GM19328 (cell line): Measurements from ENCODE around the gene DBNDD1.

Experiments used
- ATAC-seq: cut with Tn5 transposase; IDR thresholded peaks from one replicate; pipeline ENCODE4 v1.9.1; 2021; ENCODE audit warnings: mild to moderate bottlenecking, moderate library complexity; ENCODE audit not compliant: unreplicated experiment

The DBNDD1 gene

DNA sequence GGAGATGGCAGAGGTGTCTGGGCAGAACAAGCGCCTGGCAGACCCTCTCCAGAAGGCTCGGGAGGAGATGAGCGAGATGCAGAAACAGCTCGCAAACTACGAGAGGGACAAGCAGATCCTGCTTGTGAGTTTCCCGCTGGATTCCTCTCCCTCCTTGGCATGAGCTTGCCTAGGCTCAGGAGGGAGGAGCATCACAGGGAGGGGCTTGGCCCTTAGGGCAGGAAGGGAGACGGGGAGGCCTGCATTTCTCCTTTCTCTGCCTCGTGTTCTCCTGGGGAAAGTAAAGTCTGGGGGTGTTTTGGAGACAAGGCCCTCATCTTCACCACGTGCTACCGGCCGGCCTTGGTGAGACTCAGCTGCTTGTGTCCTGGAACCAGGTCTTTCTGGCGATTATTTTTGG is 18.0 kb upstream of the DBNDD1 start:
- no peak for ATAC-seq

DNA sequence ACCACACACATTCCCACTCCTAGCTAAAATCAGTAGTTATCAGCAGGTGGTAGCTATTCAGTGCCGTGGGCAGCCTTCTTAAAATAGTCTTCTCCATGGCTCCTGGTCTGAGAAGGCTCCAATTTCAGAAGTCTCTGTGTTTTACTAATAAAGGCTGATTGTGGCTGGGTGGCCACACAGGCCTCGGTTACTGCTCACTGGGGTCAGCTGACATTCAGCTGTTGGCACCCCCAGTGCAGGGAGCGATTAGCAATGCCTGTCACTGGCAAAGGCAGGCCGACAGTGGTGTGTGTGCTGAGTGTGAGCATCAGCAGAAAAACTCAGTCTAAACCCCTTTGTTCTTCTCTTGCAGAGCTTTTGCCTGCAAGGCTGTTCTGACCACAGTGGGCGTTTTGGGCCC is 16.6 kb upstream of the DBNDD1 start:
- ATAC-seq: no peak

DNA sequence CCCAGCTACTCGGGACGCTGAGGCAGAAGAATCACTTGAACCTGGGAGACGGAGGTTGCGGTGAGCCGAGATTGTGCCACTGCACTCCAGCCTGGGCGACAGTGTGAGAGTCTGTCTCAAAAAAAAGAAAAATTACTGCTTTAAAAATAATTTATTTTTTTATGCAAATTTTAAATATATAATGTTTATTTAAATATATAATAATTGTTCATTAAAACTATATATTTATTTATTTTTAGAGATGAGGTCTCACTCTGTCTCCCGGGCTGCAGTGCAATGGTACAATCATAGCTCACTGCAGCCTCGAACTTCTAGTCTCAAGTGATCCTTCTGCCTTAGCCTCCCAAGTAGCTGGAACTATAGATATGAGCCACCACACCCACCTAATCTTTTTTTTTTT is 15.2 kb upstream of the DBNDD1 start:
- ATAC-seq: no peak

DNA sequence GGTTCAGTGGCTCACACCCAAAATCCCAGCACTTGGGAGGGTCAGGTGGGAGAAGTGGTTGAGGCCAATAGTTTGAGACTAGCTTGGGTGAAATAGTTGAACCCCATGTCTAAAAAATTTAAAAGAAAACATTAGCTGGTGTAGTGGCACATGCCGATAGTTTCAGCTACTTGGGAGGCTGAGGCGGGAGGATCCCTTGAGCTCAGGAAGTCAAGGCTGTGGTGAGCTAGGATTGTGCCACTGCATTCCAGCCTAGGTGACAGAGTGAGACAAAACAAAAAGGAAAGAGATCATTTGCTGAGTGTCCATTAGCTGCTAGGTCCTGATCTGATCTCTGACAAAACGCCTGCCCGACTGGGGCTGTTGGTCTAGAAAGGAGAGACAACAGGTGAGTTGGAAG is 14.1 kb upstream of the DBNDD1 start:
- no peak for ATAC-seq

DNA sequence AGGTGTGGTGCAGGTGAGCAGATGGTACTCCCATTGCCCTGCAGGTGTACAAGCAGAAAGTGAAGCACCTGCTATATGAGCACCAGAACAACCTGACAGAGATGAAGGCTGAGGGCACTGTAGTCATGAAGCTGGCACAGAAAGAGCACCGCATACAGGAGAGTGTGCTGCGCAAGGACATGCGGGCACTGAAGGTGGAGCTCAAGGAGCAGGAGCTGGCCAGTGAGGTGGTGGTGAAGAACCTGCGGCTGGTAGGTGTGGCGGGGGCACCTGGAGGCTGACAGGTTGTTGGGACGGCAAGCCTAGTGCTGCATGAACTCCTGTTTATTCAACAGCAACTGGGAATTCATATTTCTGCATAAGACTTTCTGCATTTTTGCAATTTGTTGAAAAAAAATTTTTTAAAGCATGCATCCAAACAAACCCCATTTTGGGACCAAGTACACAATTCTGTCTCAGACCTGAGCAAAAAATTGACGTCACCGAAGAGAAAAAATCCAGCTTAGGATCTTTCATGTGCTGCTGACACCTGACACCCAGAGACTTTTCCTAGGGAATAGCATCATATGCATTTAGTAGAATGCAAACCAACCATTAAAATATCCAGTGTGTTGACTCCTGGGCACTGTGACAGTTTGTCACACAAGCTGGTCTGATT is 13.5 kb upstream of the DBNDD1 start:
- ATAC-seq: no peak

DNA sequence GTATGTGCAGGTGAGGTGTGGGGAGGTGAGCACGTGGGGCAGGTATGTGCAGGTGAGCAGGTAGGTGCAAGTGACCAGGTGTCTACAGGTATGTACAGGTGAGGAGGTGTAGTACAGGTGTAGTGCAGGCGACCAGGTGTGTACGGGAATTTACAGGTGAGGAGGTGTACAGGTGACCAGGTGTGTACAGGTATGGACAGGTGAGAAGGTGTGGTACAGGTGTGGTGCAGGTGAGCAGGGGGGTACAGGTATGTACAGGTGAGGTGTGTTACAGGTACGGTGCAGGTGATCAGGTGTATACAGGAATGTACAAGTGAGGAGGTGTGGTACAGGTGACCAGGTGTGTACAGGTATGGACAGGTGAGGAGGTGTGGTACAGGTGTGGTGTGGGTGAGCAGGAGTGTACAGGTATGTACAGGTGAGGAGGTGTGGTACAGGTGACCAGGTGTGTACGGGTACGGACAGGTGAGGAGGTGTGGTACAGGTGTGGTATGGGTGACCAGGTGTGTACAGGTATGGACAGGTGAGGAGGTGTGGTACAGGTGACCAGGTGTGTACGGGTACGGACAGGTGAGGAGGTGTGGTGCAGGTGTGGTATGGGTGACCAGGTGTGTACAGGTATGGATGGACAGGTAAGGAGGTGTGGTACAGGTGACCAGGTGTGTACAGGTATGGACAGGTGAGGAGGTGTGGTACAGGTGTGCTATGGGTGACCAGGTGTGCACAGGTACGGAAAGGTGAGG is 12.8 kb upstream of the DBNDD1 start:
- no peak for ATAC-seq

DNA sequence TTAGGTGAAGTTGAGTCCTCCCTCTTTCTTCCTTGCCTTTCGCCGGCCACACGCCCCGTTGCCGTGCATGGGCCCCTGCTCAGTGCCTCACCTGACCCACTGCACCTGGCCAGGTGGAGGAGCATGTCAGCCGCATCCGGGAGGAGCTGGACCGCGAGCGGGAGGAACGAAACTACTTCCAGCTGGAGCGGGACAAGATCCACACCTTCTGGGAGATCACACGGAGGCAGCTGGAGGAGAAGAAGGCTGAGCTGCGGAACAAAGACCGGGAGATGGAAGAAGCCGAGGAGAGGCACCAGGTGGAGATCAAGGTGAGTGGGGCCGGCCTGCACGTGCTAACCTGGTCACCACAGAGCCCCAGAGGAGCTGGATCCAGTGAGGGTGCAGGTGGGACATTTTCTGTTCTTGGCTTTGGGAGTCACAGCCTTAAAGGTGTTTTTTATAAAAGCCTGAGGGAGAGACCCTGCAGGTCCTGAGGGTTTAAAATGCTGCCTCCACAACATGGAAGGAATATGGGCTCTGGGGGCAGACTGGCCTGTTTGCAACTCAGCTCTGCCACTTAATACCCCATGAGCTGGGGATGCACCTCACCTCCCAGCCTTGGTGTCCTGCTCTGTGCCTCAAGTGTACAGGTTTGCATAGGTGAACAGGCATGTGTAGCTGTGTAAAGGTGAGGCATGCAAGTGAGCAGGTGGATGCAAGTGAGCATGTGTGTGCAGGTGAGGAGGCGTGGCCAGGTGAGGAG is 12.1 kb upstream of the DBNDD1 start:
- no peak for ATAC-seq

DNA sequence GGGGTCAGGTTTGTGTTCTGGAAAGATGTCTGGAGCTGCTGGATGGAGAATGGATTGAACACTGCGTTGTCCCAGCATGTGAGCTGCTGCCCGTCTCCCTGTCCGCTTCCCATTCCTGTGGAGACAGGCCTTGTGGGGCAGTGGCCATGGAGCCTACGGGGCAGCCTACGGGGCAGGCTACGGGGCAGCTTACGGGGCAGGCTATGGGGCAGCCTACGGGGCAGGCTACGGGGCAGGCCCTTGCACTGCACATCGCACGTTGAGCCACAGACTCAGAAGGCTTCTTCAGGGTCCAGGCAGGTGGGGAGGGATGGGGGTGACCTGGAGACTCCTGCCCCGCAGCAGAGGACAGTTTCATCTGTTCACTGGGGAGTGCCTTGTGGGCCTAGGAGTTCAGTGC is 9.7 kb upstream of the DBNDD1 start:
- no peak for ATAC-seq

DNA sequence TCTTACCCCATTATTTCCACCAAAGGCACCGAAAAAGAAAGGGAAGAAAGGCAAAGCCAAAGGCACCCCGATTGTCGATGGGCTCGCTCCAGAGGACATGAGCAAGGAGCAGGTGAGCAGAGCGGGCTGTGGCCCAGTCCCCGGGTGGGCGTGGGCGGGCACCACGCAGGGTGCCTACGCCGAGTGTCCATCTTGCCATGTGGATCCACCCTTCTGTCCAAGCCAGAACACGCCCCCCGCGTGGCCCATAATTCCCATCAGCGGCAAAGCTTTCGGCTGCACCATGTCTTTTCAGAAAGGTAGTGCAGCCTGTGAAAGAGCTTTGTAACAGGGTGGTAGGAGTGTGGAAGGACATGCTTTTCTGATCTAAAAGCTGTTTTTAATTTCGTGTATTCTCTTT is 8.4 kb upstream of the DBNDD1 start:
- ATAC-seq: no peak

DNA sequence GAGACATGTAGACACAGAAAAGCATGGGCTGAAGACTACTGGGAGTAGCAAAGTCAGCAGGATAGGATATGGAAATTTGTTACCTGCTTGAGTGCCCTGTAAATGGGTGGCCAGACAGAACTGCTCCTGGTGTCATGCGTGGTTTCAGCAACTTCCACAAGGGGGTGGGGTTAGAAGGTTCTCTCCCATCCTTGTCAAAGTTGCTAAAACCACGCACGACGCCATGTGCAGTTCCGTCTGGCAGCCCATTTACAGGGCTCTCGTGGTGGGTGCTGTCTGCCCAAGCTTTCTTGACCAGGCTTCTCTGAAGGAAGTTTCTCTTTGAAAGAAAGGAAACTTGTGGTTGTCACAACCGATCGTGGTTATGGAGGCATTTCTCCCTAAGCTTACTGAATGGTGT is 6.9 kb upstream of the DBNDD1 start:
- no peak for ATAC-seq

DNA sequence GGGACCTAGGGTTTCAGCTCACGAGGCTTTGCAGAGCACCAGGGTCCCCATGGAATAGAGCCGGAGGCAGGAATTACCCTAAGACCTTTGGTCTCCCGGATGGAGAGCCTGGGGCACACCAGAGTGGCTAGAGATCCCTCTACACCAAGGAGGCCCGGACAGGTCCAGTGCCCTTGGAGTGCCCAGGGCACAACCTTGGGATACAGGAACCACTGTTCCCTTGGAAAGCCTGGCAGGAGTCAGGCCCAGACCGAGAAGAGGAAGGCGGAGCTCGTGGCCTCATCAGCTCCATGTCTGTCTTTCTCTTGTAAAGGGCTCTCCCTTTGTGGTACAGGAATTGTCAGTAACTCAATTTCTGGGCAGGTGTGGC is 3.8 kb upstream of the DBNDD1 start:
- ATAC-seq: no peak

DNA sequence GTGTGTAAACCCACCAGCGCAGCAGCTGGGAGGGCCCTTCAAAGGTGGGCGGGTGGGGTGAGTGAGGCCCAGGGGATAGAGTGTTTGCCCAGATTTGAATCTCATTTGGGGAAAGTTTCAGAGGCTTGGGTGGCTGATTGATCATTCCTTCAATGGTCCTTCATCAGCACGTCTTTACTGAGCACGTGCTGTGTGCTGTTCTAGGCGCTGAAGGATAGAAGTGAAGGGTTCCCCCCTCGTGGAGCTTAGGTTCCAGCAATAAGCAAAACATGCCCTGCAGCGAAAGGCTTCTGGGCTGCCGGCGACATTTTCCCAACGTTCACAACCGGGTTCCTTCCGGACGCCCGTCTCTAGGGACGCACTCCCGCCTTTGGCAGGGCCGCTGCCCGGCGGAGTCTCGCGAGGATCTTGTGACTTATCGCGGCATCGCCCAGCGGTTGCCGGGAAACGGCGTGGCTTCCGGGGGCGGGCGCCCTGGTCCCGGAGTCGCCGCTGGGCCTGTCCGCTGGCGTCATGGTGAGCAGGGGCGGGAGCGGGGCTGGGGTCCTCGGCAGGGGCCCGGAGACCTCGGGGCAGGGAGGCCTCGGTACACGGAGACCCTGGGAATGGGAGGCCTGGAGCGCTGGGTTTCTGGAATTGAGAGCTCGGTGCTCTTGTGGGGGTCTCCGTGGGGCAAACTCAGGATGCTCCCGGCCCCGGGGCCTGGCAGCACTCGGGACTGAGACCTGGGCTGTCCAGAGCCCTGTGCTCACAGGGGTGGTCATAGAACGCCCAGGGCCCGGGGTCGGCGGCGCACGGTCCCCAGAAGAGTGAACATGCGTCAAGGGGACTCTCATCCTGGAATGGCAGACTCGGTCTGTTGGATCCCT is 3.2 kb upstream of the DBNDD1 start:
- no peak for ATAC-seq

DNA sequence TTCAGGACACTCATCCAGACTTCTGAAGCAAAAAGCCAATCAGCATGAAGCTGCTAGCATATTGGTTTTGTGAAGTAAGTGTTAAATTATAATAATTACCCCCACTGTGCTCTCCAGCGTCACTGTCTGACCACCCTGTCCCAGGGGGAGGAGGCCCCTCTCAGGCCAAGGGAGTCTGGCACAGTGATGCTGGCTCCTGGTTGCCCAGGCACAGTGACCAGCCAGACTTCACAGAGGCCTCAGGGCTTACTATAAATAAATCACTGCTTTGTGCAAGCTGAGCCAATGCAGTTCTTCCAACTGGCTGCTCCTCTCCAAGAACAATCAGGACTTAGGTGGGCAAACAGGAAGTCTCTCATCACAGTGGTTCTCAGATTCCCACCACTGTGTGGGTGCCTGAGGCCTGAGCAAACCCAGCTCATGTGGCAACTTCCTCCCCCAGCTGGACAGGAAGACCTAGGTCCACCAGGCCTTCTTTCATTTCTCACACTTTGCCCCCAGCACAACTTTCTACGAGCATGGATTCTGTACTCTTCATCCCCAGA is 1.7 kb upstream of the DBNDD1 start:
- no peak for ATAC-seq

DNA sequence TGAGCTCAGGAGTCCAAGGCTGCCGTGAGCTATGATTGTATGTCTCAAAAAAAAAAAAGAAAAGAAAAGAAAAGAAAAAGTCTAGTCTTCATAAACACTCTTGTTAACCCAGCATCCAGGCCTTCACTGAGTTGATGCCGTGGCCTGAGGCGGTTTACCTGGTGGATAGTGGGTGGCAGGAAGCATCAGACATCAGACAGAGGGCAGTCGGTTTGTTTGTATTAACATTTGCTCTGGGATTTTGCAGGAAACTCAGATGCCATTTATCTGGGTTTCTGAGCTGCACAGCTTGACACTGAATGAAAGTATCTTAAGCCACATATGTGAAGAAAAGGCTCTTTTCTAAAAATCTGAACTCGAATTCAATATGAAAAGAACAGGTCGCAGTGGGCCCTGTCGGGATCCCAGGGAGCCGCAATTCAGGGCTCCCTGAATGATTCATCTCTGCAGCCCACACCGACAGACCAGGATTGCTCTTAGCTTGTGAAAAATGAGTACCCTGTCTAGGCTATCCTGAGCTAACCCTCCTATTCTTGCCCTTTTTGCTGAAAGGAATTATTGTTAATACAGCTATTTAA is 1.1 kb upstream of the DBNDD1 start:
- ATAC-seq: no peak

DNA sequence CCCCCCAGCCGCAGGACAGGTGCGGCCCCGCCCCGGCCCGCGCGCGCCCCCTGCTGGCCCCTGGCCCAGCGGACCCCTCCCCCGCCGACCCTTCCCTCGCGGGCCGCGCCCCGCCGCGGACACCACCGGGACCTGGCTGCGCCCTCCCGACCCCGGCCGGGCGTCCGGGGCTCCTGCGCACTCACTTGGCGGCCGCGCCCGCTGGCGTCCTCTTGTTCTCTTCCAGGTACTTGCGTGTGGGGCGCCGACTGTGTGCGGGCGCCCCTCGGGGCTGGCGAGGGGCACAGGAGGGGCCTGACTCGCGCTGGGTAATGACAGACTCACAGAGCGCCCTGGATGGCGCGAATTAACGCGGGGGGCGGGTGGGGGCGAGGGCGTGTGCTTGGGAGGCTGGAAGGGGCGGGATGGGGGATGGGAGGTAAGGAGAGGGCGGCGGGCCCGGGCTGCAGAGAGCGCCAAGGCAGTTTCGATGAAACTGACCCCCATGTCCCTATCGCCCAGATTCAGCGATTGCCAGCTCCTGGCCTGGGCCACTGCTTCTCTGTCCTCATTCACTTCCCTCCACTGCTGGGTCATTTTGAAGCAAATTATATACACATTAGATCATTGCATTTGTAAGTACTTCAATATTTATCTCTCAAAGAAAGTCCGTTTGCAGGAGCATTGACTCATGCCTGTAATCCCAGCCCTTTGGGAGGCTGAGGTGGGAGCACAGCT is 445 bp upstream of the DBNDD1 start:
- no peak for ATAC-seq

DNA sequence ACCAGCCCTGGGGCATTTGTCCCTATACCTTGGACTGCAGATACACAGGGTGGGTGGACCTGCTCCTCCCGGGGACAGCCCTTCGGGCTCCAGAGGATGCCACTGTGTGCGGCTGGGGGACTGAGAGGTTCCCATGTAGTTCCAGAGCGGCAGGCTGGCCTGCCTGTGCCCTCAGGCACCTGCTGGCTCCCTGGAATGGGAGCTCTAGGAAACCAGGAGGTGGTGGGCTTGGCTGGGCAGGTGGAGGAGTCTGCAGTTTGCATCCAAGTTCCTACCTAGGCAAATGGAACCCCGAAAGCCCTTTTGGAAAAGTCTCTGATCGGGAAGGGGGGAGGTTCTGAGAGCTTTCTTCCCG is 982 bp downstream of the DBNDD1 start:
- no peak for ATAC-seq

DNA sequence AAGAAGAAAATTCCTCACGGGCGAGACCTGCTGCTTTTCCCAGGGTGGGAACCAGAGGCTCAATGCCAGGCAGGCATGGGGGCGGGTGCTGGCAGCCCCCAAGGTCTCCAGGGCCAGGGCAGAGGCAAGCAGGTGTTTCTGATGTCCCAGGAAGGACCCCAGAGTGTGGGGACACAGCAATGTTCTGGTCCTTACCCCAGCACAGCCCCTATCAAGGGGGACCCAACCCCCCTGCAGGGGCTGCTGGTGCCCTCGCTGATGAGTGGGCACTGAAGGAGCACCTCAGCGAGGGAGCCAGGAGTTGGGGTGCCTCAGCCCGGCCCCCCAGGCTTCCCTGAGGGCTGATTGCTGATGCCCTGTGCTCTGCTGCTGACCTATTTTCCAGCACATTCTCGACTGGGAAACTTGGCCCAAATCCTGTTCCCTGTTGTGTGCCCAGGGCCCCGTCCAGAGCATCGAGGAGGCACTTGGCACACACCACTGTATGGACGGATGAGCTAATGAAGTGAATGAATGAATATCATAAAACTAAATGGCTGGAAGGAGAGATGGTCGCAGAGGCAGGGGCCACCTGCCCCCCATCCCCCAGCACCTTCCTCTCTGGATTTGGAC is 2.8 kb downstream of the DBNDD1 start:
- ATAC-seq: no peak

DNA sequence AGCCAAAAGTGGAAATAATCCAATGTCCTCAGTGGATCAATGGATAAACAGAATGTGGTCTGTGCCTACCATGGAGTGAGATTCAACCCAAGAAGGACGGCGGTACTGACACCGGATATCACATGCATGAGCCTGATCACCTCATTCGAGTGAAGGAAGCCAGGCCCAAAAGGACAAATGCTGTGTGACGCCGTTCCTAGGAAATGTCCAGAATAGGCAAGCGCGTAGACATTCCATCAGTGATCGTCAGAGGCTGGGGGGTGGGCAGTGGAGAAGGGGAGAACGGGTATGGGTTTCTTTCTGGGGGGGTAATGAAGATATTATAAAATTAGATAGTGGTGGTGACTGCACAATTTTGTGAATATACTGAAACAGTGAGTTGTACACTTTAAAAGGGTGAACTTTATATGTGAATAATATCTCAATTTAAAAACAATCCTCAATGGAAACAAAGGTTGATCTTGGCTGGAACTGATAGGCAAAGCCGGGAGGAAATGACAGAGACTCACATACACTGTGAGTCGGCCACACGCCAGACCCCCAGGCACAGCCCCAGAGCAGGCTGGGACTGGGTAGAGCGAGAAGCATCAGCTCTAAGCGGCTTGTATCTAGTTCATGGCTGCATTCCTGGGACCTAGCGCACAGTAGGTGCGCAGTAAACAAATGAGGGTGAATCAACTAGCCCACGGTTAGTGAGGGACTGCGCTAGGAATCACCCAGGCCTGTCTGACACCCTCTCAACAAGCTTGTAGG is 3.5 kb downstream of the DBNDD1 start:
- no peak for ATAC-seq
